Measurements from ENCODE around the gene ZBTB8A. TPM values are rescaled to one million over a fixed set of nuclear protein-coding genes. Genes with fewer than 3 reads are reported as not detected.

ZBTB8A gene
- total and polyA plus RNA-seq, 2 of the 13 experiments (the other 11 are each of a cell fraction or from before 2014, with no cell fraction given): 1.3 to 3.7 TPM

GRCh38 chr1:32500387-32501209 is 38.6 kb upstream of the ZBTB8A start:
- Histone ChIP-seq H2AFZ (ENCODE audit: low read length) (peak overlapping the region; percentile 70), H3K79me2 (ENCODE audit: insufficient read depth, low read length) (no peaks in the 10 kb centered on the region), H3K36me3 (replicated peaks in 1 of 2; ENCODE audit: control insufficient read depth in 1 of 2, insufficient read depth in 2 of 2, low read length in 2 of 2) (no peaks in the 10 kb centered on the region), H3K4me1 (ENCODE audit: insufficient read depth, low read length) (peaks cover 25% of the 10 kb centered on the region), H3K9me3 (ENCODE audit: low read length) (no peaks in the 10 kb centered on the region), H3K27ac (ENCODE audit: extremely low read length, insufficient read depth, low read length) (no peak overlapping the region), H3K27me3 (ENCODE audit: control insufficient read depth in 1 of 2, insufficient read depth in 2 of 2, low read length in 2 of 2) (peaks cover 1 to 12% of the 10 kb centered on the region in 2 experiments; a peak in 3 of 5 replicates), H4K20me1 (ENCODE audit: insufficient read depth, low read length) (no peaks in the 10 kb centered on the region), H3K4me3 (replicated peaks in 1 of 3; ENCODE audit: insufficient read depth in 1 of 3, low read depth in 2 of 3, low read length in 3 of 3) (peak overlapping the region; percentile 51 to 75 (median 68)), H3K4me2 (ENCODE audit: low read depth, low read length) (peak overlapping the region; percentile 73), H3K9ac (ENCODE audit: insufficient read depth, low read depth, low read length) (peak overlapping the region; percentile 66)
- DNase-seq (ENCODE audit: low spot score) (no peak), ATAC-seq (peak; percentile 84), FAIRE-seq (no peak)
- ChIA-PET POLR2A (interaction anchor here (1.0 to 1.5 kb wide), 2 partner anchors 52 kb away, joined by 3 to 6 read pairs; no protein-coding TSS in a partner anchor), CTCF (ENCODE audit: low intra/inter-chr PET ratio, low total read pairs) (no interaction called here)
- BruUV-seq (replicated peaks): no TSS peak
- WGBS (ENCODE audit: low lambda C conversion rate): 4% methylated on average over 22 of the region's 99 CpGs
- in situ Hi-C loops (cut with HindIII; ENCODE audit: extremely low pct_ligation_motif_present, low pct_unique_long_range_greater_than_20kb) (no loop called here), intact Hi-C loops (cut with micrococcal nuclease; ENCODE audit: unreplicated experiment) (no loop called here)
- peak; percentile 46; the same call in 1 of the 2 replicates for TF ChIP-seq ZNF367 (CRISPR knock-in tag; IDR thresholded peaks at IDR 0.05; ENCODE audit: borderline replicate concordance)
- TF ChIP-seq ZNF407 (CRISPR knock-in tag; IDR thresholded peaks at IDR 0.05; ENCODE audit: not compliant biosample characterization): no peak
- TF ChIP-seq ZNF580 (CRISPR knock-in tag; IDR thresholded peaks at IDR 0.05; ENCODE audit: borderline replicate concordance, low read depth): no peak
- TF ChIP-seq SMARCE1 (IDR thresholded peaks at IDR 0.05; ENCODE audit: borderline replicate concordance): no peak
- TF ChIP-seq NFKB2 (CRISPR knock-in tag; IDR thresholded peaks at IDR 0.05; ENCODE audit: borderline replicate concordance): peak; percentile 62; the same call in 1 of the 2 replicates
- TF ChIP-seq ATF6 (CRISPR knock-in tag; conservative IDR thresholded peaks at IDR 0.05): no peak
- 0 out of 2 replicates have a peak, but pooled peaks have one; percentile 49 for TF ChIP-seq ZNF616 (CRISPR knock-in tag; IDR thresholded peaks at IDR 0.05; ENCODE audit: low read depth)
- TF ChIP-seq ZNF562 (CRISPR knock-in tag; IDR thresholded peaks at IDR 0.05; ENCODE audit: borderline replicate concordance): no peak
- no peak for TF ChIP-seq MIER3 (CRISPR knock-in tag; IDR thresholded peaks at IDR 0.05; ENCODE audit: borderline replicate concordance)
- TF ChIP-seq ZFP91 (CRISPR knock-in tag; IDR thresholded peaks at IDR 0.05; ENCODE audit: borderline replicate concordance): no peak

Measured in HepG2 (cell line).